Esophagus muscularis mucosa (tissue), 4 donors: ENCODE measurements around the gene ZNF77. TPM values are rescaled to one million over a fixed set of nuclear protein-coding genes. Genes with fewer than 3 reads are reported as not detected.

Experiments
- DNase-seq: peaks from one replicate; pipeline ENCODE4 v3.0.0-alpha.2; 2017; ENCODE audit errors: extremely low spot score
- H3K27ac ChIP-seq, 4 donors: fragments of 200-600 bp; sonication (generic); replicated peaks in 1 of 4; 1 replicate in 3 of 4; 2 replicates in 1 of 4; pipeline ENCODE4 v1.5.1; 2016 to 2019; ENCODE audit warnings: mild to moderate bottlenecking in 1 of 4
- H3K27me3 ChIP-seq, 4 donors: fragments of 200-600 bp; sonication (generic); one replicate each; pipeline versions ENCODE4 v1.5.1 to v1.6.0; 2016 to 2019
- H3K36me3 ChIP-seq, 4 donors: fragments of 200-600 bp; sonication (generic); one replicate each; pipeline ENCODE4 v1.5.1; 2016 to 2019
- H3K4me1 ChIP-seq, 4 donors: fragments of 200-600 bp; sonication (generic); one replicate each; pipeline ENCODE4 v1.5.1; 2016 to 2019
- H3K4me3 ChIP-seq, 4 donors: fragments of 200-600 bp; sonication (generic); 1 replicate in 2 of 4; 2 replicates in 2 of 4; pipeline ENCODE4 v1.5.1; 2016 to 2019; ENCODE audit warnings: mild to moderate bottlenecking in 4 of 4, moderate library complexity in 1 of 4
- H3K9me3 ChIP-seq, 4 donors: fragments of 200-600 bp; sonication (generic); 1 replicate in 3 of 4; 2 replicates in 1 of 4; pipeline ENCODE4 v1.5.1; 2016 to 2019
- CTCF ChIP-seq, 3 experiments: fragments of 200-600 bp in 2 of 3; fragments of 450-650 bp in 1 of 3; sonication (generic) in 2 of 3; IDR thresholded peaks; one replicate each; pipeline ENCODE4 v1.5.1; 2017 to 2019; ENCODE audit warnings: antibody characterized with exemption in 3 of 3, mild to moderate bottlenecking in 2 of 3, moderate library complexity in 1 of 3
- EP300 ChIP-seq: sonication (generic); formaldehyde crosslinking; IDR thresholded peaks from one replicate; pipeline ENCODE4 v1.6.1; 2017; ENCODE audit warnings: antibody characterized with exemption
- POLR2A ChIP-seq: fragments of 450-650 bp; IDR thresholded peaks from one replicate; pipeline ENCODE4 v1.6.1; 2017; ENCODE audit warnings: antibody characterized with exemption, moderate library complexity, mild to moderate bottlenecking, low read depth
- POLR2AphosphoS5 ChIP-seq, 2 donors: sonication (generic); formaldehyde crosslinking; IDR thresholded peaks; one replicate each; pipeline ENCODE4 v1.6.1; 2017; ENCODE audit warnings: antibody characterized with exemption in 2 of 2
- WGBS: methylation state at CpG from one replicate; pipeline ENCODE4 v1.1.5; 2018; 5-methylcytosine and 5-hydroxymethylcytosine counted together
- intact Hi-C: fragments of 100-400 bp; cut with DNase I; formaldehyde crosslinking; loops from one replicate; pipeline ENCODE4 v1.15.1; 2023
- total RNA-seq, 4 donors: library from RNA; depleted of rRNA; stranded (reverse); fragments of >200 nt; gene quantifications; one replicate each; pipeline versions ENCODE4 v1.1.0 to v1.2.1, GENCODE V29; 2016

ZNF77 gene
- total RNA-seq, 4 donors from 2014 or later = 2.5 to 4.2 (median 3.0) TPM

DNA sequence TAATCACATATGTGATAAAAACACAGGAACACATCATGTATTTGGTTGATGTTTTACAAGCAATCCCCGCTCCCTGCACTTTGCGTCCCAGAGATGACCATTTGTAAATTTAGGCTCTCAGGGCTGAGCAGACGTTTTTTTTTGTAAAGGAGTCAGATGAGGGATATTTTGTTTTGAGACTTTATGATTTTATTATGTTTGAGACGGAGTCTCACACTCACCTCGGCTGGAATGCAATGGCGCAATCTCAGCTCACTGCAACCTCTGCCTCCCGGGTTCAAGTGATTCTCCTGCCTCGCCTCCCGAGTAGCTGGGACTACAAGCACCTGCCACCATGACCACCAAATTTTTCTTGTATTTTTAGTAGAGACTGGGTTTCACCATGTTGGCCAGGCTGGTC is 34.0 kb upstream of the ZNF77 start:
- Histone ChIP-seq H3K4me1 (peaks cover 63 to 74% (median 71%) of the 10 kb centered on the region in 4 donors), H3K4me3 (no peak overlapping the region), H3K27ac (peak overlapping the region; percentile 61 to 67 (median 66)), H3K36me3 (no peaks in the 10 kb centered on the region), H3K9me3 (no peaks in the 10 kb centered on the region), H3K27me3 (no peaks in the 10 kb centered on the region)
- intact Hi-C loops = no loop called here
- DNase-seq = no peak
- TF ChIP-seq POLR2A (no peak), CTCF (IDR thresholded peaks at IDR 0.05) (no peak), POLR2AphosphoS5 (IDR thresholded peaks at IDR 0.05) (no peak), EP300 (no peak)
- 82% methylated on average over 9 of the region's 9 CpGs for WGBS

DNA sequence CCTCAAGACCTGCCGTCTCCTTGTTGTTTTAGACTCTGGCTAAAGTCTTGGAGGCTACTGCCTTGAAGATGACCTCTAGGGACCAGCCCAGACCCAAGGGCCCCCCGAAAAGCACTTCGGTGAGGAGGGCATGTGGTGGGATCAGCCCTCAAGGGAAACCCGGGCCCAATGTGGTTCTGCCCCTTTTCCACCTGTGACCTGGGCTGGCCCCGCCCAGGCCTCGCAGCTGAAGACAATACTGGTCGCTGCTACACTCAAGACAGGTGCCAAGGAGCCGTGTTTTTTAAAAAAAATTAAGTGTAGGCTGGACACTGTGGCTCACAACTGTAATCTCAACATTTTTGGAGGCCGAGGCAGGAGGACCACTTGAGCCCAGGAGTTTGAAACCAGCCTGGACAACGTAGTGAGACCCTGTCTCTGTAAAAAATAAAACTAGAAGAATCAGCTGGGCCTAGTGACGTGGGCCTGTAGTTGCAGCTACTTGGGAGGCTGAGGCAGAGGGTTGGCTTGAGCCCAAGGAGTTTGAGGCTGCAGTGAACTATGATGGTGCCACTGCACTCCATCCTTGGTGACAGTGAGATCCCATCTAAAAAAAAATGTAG is 33.5 kb upstream of the ZNF77 start:
- no peak overlapping the region for H3K4me3 ChIP-seq
- DNase-seq = no peak
- intact Hi-C loops = no loop called here
- no peak for TF ChIP-seq POLR2AphosphoS5 (IDR thresholded peaks at IDR 0.05)
- no peak for TF ChIP-seq CTCF (IDR thresholded peaks at IDR 0.05)
- no peak for TF ChIP-seq EP300
- no peak for TF ChIP-seq POLR2A
- H3K27ac ChIP-seq = peak overlapping the region; percentile 61 to 67 (median 66)
- 79% methylated on average over 10 of the region's 11 CpGs for WGBS
- no peaks in the 10 kb centered on the region for H3K27me3 ChIP-seq
- H3K36me3 ChIP-seq = no peaks in the 10 kb centered on the region
- no peaks in the 10 kb centered on the region for H3K9me3 ChIP-seq
- H3K4me1 ChIP-seq = peaks cover 63 to 74% (median 71%) of the 10 kb centered on the region in 4 donors

DNA sequence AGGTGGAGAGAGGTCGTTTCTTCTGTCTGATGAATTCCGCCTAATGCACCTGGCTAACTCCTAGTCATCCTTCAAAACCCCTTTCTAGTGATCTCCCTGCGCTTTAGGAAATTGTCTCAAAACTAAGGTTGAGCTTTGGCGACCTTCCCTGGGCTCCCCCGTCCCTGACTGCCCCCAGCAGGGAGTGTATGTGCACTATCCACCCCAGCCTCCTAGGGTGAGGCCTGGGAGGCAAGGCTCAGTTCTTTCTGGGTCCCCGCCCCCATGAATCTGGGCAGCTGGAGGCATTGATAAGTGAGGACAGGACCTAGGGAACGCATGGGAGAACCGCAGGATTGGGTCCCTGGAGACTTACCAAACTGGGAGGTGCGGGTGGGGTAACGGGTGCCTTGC is 33.0 kb upstream of the ZNF77 start:
- TF ChIP-seq POLR2A (no peak), POLR2AphosphoS5 (IDR thresholded peaks at IDR 0.05) (no peak), EP300 (no peak), CTCF (IDR thresholded peaks at IDR 0.05) (no peak)
- H3K36me3 ChIP-seq = no peaks in the 10 kb centered on the region
- peaks cover 58 to 74% (median 71%) of the 10 kb centered on the region in 4 donors for H3K4me1 ChIP-seq
- H3K27me3 ChIP-seq = no peaks in the 10 kb centered on the region
- DNase-seq = no peak
- peak overlapping the region; percentile 50 to 61 (median 52) for H3K4me3 ChIP-seq
- 70% methylated on average over 7 of the region's 10 CpGs for WGBS
- intact Hi-C loops = no loop called here
- H3K27ac ChIP-seq = peak overlapping the region; percentile 61 to 67 (median 66)
- H3K9me3 ChIP-seq = no peaks in the 10 kb centered on the region

- H3K27me3 ChIP-seq = no peaks in the 10 kb centered on the region
- peak; percentile 99 for DNase-seq
- H3K9me3 ChIP-seq = no peaks in the 10 kb centered on the region
- intact Hi-C loops = no loop called here
- H3K27ac ChIP-seq = peak within 1 kb of the TSS; percentile 61 to 67 (median 66)
- TF ChIP-seq POLR2A (no peak), EP300 (no peak), POLR2AphosphoS5 (IDR thresholded peaks at IDR 0.05) (peak; percentile 63 to 84), CTCF (IDR thresholded peaks at IDR 0.05) (peak in 1 of 3 experiments; percentile 12)
- H3K36me3 ChIP-seq = no peaks in the 10 kb centered on the region
- H3K4me1 ChIP-seq = peaks cover 57 to 74% (median 71%) of the 10 kb centered on the region in 4 donors
- H3K4me3 ChIP-seq = peak within 1 kb of the TSS; percentile 50 to 61 (median 52)
- 7% methylated on average over 6 of the region's 51 CpGs for WGBS
Measured at GRCh38 chr19:2977001-2977745, 32.4 kb upstream of the ZNF77 start, which contains the start of gene TLE6. Gene TLE6, plus strand, starts transcription at chr19:2977564. Its CDS starts 670 bp downstream, at chr19:2978234.
